Measurements from ENCODE around the gene KIZ. TPM values are rescaled to one million over a fixed set of nuclear protein-coding genes. Genes with fewer than 3 reads are reported as not detected.

The KIZ gene
- total RNA-seq, 1 experiment from 2014 or later, result 9.1 TPM

DNA sequence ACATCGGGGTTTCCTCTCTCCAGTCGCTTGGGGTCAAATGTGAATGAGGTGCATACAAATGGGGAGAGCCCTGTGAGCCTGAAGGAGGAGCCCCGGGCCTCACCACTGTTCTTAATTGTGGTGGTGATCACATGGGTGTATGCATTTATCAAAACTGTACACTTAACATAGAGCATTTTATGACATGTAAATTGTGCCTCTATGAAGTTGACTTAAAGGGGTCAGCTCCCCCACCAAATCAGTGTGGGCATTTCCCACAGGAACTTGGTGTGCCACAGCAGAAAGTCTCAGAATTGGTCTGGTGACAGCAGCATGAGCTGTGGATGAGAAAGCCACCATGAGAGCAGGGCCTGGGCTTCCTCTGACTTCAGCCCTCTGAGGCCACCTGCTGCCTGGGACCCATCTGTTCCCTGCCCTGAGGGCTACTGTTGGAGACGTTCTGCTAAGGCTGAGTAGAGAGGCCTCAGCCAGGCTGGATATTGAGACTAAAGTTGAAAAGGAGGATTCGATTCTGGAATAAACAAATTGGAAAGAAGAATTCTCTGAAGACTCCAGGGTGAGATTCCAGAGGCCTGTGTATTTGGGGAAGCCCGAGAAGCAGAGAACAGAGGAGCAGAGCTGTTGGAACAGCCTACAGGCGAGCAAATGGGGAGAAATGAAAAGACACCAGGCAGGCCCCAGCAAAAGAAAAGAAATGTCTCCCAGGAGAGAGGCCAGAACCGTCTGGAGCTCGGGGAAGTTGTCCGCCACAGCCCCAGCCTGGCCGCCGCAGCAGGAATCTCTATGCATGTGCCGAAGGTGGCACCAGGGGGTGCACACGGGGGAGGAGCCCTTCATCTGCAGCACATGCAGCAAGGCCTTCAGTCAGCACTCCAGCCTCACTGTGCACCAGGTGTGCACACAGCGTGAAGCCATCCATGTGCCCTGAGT, 139.6 kb downstream of the KIZ start:
- intact Hi-C loops (cut with micrococcal nuclease; ENCODE audit: unreplicated experiment), result no loop called here
- CTCF ChIA-PET, result no interaction called here
- Histone ChIP-seq H3K9me3 (ENCODE audit: low read depth, low read length, poor library complexity, severe bottlenecking) (no peaks in the 10 kb centered on the region), H3K27ac (ENCODE audit: low read depth, low read length, poor library complexity, severe bottlenecking) (no peak overlapping the region), H3K4me1 (ENCODE audit: insufficient read depth, low read length, poor library complexity, severe bottlenecking) (no peaks in the 10 kb centered on the region), H3K27me3 (replicated peaks; ENCODE audit: insufficient read depth, low read depth, low read length, poor library complexity) (no peaks in the 10 kb centered on the region), H3K36me3 (ENCODE audit: insufficient read depth, low read length, poor library complexity, severe bottlenecking) (no peaks in the 10 kb centered on the region), H3K4me3 (ENCODE audit: low read depth, low read length, poor library complexity, severe bottlenecking) (no peak overlapping the region)
- BruUV-seq (replicated peaks), result no TSS peak
- POLR2A ChIA-PET (ENCODE audit: low non-redundant PET), result no interaction called here
- TF ChIP-seq, protein P1, sequence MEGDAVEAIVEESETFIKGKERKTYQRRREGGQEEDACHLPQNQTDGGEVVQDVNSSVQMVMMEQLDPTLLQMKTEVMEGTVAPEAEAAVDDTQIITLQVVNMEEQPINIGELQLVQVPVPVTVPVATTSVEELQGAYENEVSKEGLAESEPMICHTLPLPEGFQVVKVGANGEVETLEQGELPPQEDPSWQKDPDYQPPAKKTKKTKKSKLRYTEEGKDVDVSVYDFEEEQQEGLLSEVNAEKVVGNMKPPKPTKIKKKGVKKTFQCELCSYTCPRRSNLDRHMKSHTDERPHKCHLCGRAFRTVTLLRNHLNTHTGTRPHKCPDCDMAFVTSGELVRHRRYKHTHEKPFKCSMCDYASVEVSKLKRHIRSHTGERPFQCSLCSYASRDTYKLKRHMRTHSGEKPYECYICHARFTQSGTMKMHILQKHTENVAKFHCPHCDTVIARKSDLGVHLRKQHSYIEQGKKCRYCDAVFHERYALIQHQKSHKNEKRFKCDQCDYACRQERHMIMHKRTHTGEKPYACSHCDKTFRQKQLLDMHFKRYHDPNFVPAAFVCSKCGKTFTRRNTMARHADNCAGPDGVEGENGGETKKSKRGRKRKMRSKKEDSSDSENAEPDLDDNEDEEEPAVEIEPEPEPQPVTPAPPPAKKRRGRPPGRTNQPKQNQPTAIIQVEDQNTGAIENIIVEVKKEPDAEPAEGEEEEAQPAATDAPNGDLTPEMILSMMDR (conservative IDR thresholded peaks at IDR 0.05; ENCODE audit: low read depth, low read length), result no peak
- TF ChIP-seq EZH2 (IDR thresholded peaks at IDR 0.05; ENCODE audit: borderline replicate concordance, low read depth, low read length, poor library complexity, severe bottlenecking), result no peak
- DNase-seq (ENCODE audit: low spot score), result no peak

DNA sequence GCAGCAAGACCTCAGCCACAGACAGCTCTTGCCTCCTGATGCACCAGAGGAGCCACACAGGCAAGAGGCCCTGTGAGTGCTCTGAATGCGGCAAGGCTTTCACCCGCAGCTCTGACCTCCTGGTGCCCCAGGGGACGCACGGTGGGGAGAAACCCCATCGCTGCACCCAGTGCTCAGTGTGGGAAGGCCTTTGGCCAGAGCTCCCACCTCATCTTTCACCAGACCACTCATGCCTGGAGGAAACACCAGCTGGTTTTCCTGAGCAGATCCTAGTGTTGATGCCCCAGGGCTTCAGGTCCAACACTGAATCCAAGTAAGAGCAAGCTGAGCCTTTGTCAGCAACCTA, 140.3 kb downstream of the KIZ start:
- H3K9me3 ChIP-seq (ENCODE audit: low read depth, low read length, poor library complexity, severe bottlenecking), result no peaks in the 10 kb centered on the region
- H3K4me1 ChIP-seq (ENCODE audit: insufficient read depth, low read length, poor library complexity, severe bottlenecking), result no peaks in the 10 kb centered on the region
- no peak overlapping the region for H3K27ac ChIP-seq (ENCODE audit: low read depth, low read length, poor library complexity, severe bottlenecking)
- TF ChIP-seq, protein P1 (conservative IDR thresholded peaks at IDR 0.05; ENCODE audit: low read depth, low read length), result no peak
- no peak for TF ChIP-seq EZH2 (IDR thresholded peaks at IDR 0.05; ENCODE audit: borderline replicate concordance, low read depth, low read length, poor library complexity, severe bottlenecking)
- BruUV-seq (replicated peaks), result no TSS peak
- POLR2A ChIA-PET (ENCODE audit: low non-redundant PET), result no interaction called here
- CTCF ChIA-PET, result no interaction called here
- intact Hi-C loops (cut with micrococcal nuclease; ENCODE audit: unreplicated experiment), result no loop called here
- DNase-seq (ENCODE audit: low spot score), result no peak
- H3K4me3 ChIP-seq (ENCODE audit: low read depth, low read length, poor library complexity, severe bottlenecking), result no peak overlapping the region
- no peaks in the 10 kb centered on the region for H3K27me3 ChIP-seq (replicated peaks; ENCODE audit: insufficient read depth, low read depth, low read length, poor library complexity)
- H3K36me3 ChIP-seq (ENCODE audit: insufficient read depth, low read length, poor library complexity, severe bottlenecking), result no peaks in the 10 kb centered on the region

DNA sequence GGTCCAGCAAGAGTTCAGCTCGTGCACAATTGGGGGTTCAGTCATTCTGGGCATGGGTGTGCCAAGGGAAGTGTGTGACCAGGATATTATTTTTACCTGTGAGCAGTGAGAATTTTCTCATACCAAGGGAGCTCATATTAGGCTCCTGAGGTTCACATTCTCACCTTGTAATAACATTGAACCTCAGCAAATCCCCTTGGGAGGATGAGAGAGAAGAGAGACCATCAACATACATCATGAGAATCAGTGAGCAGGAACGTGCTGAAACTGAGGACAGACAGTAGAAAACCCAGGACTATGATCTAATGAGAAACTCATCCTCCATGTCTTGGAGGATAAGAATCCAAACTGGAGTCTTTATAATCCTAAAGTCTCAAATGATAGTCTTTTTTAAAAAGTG, 143.9 kb downstream of the KIZ start:
- POLR2A ChIA-PET (ENCODE audit: low non-redundant PET), result no interaction called here
- Histone ChIP-seq H3K4me3 (ENCODE audit: low read depth, low read length, poor library complexity, severe bottlenecking) (no peak overlapping the region), H3K27me3 (replicated peaks; ENCODE audit: insufficient read depth, low read depth, low read length, poor library complexity) (no peaks in the 10 kb centered on the region), H3K27ac (ENCODE audit: low read depth, low read length, poor library complexity, severe bottlenecking) (no peak overlapping the region), H3K4me1 (ENCODE audit: insufficient read depth, low read length, poor library complexity, severe bottlenecking) (no peaks in the 10 kb centered on the region), H3K36me3 (ENCODE audit: insufficient read depth, low read length, poor library complexity, severe bottlenecking) (no peaks in the 10 kb centered on the region), H3K9me3 (ENCODE audit: low read depth, low read length, poor library complexity, severe bottlenecking) (no peaks in the 10 kb centered on the region)
- DNase-seq (ENCODE audit: low spot score), result no peak
- intact Hi-C loops (cut with micrococcal nuclease; ENCODE audit: unreplicated experiment), result no loop called here
- BruUV-seq (replicated peaks), result no TSS peak
- no peak for TF ChIP-seq EZH2 (IDR thresholded peaks at IDR 0.05; ENCODE audit: borderline replicate concordance, low read depth, low read length, poor library complexity, severe bottlenecking)
- TF ChIP-seq, protein P1 (conservative IDR thresholded peaks at IDR 0.05; ENCODE audit: low read depth, low read length), result no peak
- CTCF ChIA-PET, result no interaction called here

Measured in A673 (cell line).